ENCODE results near the gene PRRG2. TPM values are rescaled to one million over a fixed set of nuclear protein-coding genes. Genes with fewer than 3 reads are reported as not detected.

The PRRG2 gene
- total RNA-seq, 1 experiment from 2014 or later, result 0.51 TPM

- H3K4me1 ChIP-seq, result peaks cover 14% of the 10 kb centered on the region
- DNase-seq, result no peak
- no peak overlapping the region for H3K4me3 ChIP-seq
- H3K36me3 ChIP-seq, result peaks cover 6% of the 10 kb centered on the region; the same call in 1 of the 2 replicates
- H3K27me3 ChIP-seq, result no peaks in the 10 kb centered on the region
- H3K9me3 ChIP-seq (replicated peaks), result no peaks in the 10 kb centered on the region
- no peak overlapping the region for H3K27ac ChIP-seq
Observed at GRCh38 chr19:49567861-49568441, 13.2 kb upstream of the PRRG2 start.

GRCh38 chr19:49570138-49570856 lies 10.8 kb upstream of the PRRG2 start:
- Histone ChIP-seq H3K9me3 (replicated peaks) (no peaks in the 10 kb centered on the region), H3K4me3 (no peak overlapping the region), H3K36me3 (peaks cover 3% of the 10 kb centered on the region; the same call in 1 of the 2 replicates), H3K27ac (peak overlapping the region; percentile 45), H3K27me3 (no peaks in the 10 kb centered on the region), H3K4me1 (peaks cover 35% of the 10 kb centered on the region)
- peak; percentile 72 to 96 for DNase-seq

- Histone ChIP-seq H3K36me3 (peaks cover 8% of the 10 kb centered on the region), H3K4me3 (no peak overlapping the region), H3K27ac (peak overlapping the region; percentile 45), H3K27me3 (no peaks in the 10 kb centered on the region), H3K4me1 (peaks cover 35% of the 10 kb centered on the region), H3K9me3 (replicated peaks) (no peaks in the 10 kb centered on the region)
- DNase-seq, result peak; percentile 46 to 75
Observed at GRCh38 chr19:49570997-49571676, 10.0 kb upstream of the PRRG2 start.

DNA sequence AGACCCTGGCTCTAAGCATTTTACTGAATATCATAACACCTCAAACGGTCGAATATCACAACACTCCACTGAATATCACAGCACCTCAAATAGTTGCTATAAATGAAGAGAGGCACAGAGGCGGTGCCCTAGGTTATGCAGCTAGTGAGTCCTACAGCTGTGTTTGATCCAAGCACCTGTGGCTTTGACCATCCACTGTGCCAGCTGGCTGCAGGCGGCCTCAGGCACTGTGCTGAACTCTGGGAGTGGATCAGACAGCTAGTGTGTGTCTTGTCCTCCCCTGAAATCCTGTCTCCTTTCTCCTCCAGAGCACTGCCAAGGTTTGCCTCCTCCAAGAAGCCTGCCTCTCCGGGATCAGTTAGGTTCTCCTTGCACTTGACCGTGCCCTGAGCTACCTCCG lies 8.1 kb upstream of the PRRG2 start:
- Histone ChIP-seq H3K36me3 (peaks cover 11% of the 10 kb centered on the region), H3K27ac (no peak overlapping the region), H3K27me3 (no peaks in the 10 kb centered on the region), H3K4me3 (no peak overlapping the region), H3K4me1 (peaks cover 35% of the 10 kb centered on the region), H3K9me3 (replicated peaks) (no peaks in the 10 kb centered on the region)
- peak; percentile 43 to 59 for DNase-seq

DNA sequence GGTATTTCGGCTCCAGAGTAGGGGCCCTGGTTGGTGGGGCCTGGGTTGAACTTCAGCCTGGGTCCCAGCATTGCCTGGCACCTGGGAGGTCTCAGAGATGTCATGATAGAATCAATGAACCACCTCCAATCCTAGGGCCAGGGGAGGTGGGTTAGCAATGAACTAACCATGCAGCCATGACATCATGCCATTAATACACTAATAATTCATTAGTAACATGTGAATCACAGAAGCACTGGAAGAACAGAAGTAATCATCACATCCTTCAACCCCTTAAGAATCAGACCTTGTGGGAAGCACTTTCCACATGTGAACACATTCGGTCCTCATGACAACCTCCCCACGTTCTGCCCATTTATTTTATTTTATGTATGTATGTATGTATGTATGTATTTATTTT lies 7.7 kb upstream of the PRRG2 start:
- peaks cover 11% of the 10 kb centered on the region for H3K36me3 ChIP-seq
- H3K9me3 ChIP-seq (replicated peaks), result no peaks in the 10 kb centered on the region
- H3K27ac ChIP-seq, result no peak overlapping the region
- peaks cover 35% of the 10 kb centered on the region for H3K4me1 ChIP-seq
- H3K4me3 ChIP-seq, result no peak overlapping the region
- H3K27me3 ChIP-seq, result no peaks in the 10 kb centered on the region
- DNase-seq, result no peak

DNA sequence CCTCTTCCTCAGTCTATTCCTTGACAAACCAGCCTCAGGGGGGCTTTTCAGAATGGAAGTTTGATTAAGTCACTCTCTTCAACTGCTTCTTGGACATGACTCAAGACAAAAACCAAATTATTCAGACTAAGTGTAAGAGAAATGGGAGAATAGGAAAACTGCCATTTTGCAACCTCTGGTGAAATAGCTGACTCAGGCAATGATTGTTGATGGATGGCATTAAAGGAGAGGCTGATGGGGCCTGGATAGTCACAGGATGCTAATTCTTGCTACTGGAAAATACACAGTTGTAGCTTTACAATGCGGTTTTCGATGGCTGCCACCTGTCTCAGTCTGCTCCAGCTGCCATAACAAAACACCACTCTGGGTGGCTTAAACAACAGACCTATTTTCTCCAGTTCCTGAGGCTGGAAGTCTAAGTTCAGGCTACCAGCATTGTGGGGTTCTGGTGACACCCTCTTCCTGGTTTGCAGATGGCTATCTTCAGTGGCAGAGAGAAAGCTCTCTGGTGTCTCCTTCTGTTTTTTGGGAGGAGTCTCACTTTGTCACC lies 6.8 kb upstream of the PRRG2 start:
- peak; percentile 85 to 92 for DNase-seq
- Histone ChIP-seq H3K36me3 (peaks cover 11% of the 10 kb centered on the region), H3K4me3 (no peak overlapping the region), H3K27ac (peak overlapping the region; percentile 45), H3K9me3 (replicated peaks) (no peaks in the 10 kb centered on the region), H3K4me1 (peaks cover 39% of the 10 kb centered on the region), H3K27me3 (no peaks in the 10 kb centered on the region)

GRCh38 chr19:49579193-49579592 lies 1.9 kb upstream of the PRRG2 start:
- H3K4me3 ChIP-seq, result peak overlapping the region; percentile 71; the same call in 1 of the 2 replicates
- peaks cover 12% of the 10 kb centered on the region for H3K4me1 ChIP-seq
- no peaks in the 10 kb centered on the region for H3K27me3 ChIP-seq
- no peaks in the 10 kb centered on the region for H3K9me3 ChIP-seq (replicated peaks)
- peaks cover 11% of the 10 kb centered on the region for H3K36me3 ChIP-seq
- DNase-seq, result no peak
- H3K27ac ChIP-seq, result no peak overlapping the region

DNA sequence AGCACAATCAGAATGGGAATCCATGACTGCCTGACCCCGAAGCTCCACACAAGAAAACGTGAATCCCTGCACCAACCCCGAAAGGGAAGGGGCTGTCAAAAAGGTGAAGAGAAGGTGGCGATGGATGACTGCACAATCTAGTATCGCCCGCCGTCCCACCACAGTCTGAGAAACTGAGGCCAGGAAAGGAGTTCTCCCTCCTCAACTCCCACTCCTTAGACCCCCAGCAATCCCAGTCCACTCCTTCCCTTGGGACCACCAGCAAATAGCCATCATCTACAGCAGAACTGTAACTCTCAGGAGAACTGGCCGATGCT lies 1.2 kb upstream of the PRRG2 start:
- DNase-seq, result no peak
- Histone ChIP-seq H3K4me1 (peaks cover 7% of the 10 kb centered on the region), H3K9me3 (replicated peaks) (no peaks in the 10 kb centered on the region), H3K36me3 (peaks cover 11% of the 10 kb centered on the region), H3K27ac (peak overlapping the region; percentile 6; the same call in 1 of the 2 replicates), H3K4me3 (peak overlapping the region; percentile 71), H3K27me3 (no peaks in the 10 kb centered on the region)

GRCh38 chr19:49580264-49581006 lies 681 bp upstream of the PRRG2 start, which contains the start of gene NOSIP:
NOSIP (minus strand) TSS chr19:49580556; CDS start chr19:49560691, 19,865 bp downstream.
- H3K27ac ChIP-seq, result peak within 1 kb of the TSS; percentile 6; the same call in 1 of the 2 replicates
- H3K4me1 ChIP-seq, result peaks cover 4% of the 10 kb centered on the region
- H3K4me3 ChIP-seq, result peak within 1 kb of the TSS; percentile 71
- peak; percentile 96 to 97 for DNase-seq
- no peaks in the 10 kb centered on the region for H3K9me3 ChIP-seq (replicated peaks)
- no peaks in the 10 kb centered on the region for H3K27me3 ChIP-seq
- H3K36me3 ChIP-seq, result peaks cover 6% of the 10 kb centered on the region

DNA sequence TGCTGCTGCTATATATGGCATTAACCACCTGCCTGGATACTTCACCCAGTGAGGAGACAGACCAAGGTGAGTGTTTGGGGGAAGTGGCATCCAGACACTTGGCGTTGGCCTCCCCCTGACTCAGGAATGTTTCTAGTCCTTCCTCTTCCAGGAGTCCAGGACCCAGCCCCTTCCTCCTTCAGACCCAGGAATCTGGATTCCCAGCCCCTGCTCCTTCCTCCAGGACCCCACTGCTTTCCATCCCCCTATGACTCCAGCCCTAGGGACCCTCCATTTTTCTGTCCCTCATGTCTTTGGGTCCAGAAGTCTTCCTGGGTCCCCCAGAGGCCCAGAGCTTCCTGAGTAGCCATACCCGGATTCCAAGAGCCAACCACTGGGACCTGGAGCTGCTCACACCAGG lies 2.1 kb downstream of the PRRG2 start:
- Histone ChIP-seq H3K27me3 (no peaks in the 10 kb centered on the region), H3K4me3 (no peak overlapping the region), H3K9me3 (replicated peaks) (no peaks in the 10 kb centered on the region), H3K27ac (no peak overlapping the region), H3K36me3 (no peaks in the 10 kb centered on the region), H3K4me1 (peaks cover 4% of the 10 kb centered on the region)
- DNase-seq, result no peak

GRCh38 chr19:49585023-49585422 lies 3.9 kb downstream of the PRRG2 start:
- H3K27ac ChIP-seq, result no peak overlapping the region
- H3K4me3 ChIP-seq, result no peak overlapping the region
- no peaks in the 10 kb centered on the region for H3K27me3 ChIP-seq
- H3K4me1 ChIP-seq, result no peaks in the 10 kb centered on the region
- DNase-seq, result no peak
- H3K9me3 ChIP-seq (replicated peaks), result no peaks in the 10 kb centered on the region
- H3K36me3 ChIP-seq, result no peaks in the 10 kb centered on the region

DNA sequence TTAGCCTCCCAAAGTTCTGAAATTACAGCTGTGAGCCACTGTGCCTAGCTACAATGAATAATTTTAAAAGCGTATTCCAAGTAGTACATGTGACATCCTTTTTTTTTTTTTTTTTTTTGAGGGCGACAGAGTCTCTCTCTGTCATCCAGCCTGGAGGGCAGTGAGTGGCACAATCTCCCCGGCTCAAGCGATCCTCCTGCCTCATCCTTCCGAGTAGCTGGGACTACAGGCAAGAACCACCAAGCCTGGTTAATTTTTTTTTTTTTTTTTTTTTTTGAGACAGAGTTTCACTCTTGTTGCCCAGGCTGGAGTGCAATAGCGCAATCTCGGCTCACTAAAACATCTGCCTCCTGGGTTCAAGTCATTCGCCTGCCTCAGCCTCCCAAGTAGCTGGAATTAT lies 6.1 kb downstream of the PRRG2 start:
- H3K27me3 ChIP-seq, result no peaks in the 10 kb centered on the region
- no peak for DNase-seq
- no peaks in the 10 kb centered on the region for H3K9me3 ChIP-seq (replicated peaks)
- H3K4me1 ChIP-seq, result no peaks in the 10 kb centered on the region
- no peaks in the 10 kb centered on the region for H3K36me3 ChIP-seq
- no peak overlapping the region for H3K4me3 ChIP-seq
- H3K27ac ChIP-seq, result no peak overlapping the region

DNA sequence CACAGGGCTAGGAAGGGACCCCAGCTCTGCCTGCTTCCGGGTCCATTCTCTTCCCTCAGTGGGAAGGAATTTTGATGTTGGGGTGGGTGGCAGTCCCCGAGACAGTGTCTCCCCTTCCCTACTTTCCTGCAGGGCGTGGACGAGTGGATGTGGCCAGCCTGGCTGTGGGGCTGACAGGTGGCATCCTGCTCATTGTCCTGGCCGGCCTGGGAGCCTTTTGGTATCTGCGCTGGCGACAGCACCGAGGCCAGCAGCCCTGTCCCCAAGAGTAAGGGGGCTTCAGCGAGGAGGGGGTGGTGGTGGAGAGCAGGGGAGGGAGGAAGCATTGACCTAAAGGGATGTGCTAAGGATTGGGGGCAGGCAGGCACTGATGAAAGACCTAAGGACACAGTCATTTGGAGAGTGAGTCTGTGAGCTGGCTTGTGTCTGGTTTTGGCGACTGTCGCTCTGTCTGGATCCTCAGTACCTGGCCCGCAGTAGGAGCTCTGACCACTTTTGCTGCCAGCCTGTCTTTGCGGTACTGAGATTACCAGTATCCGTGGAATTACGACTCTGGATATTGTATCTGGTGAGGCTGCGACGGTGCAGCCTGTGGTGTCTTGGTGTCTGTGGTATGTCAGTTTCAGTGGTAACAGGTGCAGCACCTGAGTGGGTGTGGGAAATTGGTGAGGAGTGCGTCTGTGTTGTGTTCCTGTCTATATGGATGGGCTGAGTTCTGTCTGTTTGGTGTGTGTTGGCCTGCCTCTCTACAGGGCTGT lies 7.4 kb downstream of the PRRG2 start:
- no peaks in the 10 kb centered on the region for H3K9me3 ChIP-seq (replicated peaks)
- H3K36me3 ChIP-seq, result peaks cover 1% of the 10 kb centered on the region; the same call in 1 of the 2 replicates
- H3K27me3 ChIP-seq, result no peaks in the 10 kb centered on the region
- H3K4me1 ChIP-seq, result no peaks in the 10 kb centered on the region
- H3K27ac ChIP-seq, result no peak overlapping the region
- no peak for DNase-seq
- H3K4me3 ChIP-seq, result no peak overlapping the region

DNA sequence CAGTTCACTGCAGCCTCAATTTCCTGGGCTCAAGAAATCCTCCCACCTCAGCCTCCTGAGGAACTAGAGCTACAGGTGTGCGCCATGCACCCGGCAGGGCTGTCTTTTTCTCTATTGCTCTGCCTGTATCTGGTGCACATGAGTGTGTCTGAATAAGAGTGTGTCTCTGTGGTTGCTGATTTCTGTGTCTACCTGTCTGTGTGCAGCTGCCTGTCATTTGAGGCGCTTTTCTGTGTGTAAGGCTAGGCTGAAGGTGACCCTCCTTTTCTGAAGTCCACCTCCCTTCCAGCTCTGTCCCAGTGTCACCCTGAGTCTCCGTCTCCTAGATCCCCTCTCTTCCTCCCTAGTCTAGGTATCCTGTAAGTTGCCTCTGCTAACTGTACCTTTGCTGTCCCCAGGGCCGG lies 8.4 kb downstream of the PRRG2 start:
- H3K27me3 ChIP-seq, result no peaks in the 10 kb centered on the region
- no peaks in the 10 kb centered on the region for H3K4me1 ChIP-seq
- no peak overlapping the region for H3K4me3 ChIP-seq
- H3K27ac ChIP-seq, result no peak overlapping the region
- no peaks in the 10 kb centered on the region for H3K9me3 ChIP-seq (replicated peaks)
- DNase-seq, result no peak
- H3K36me3 ChIP-seq, result peaks cover 11% of the 10 kb centered on the region

All from SJCRH30 (cell line).